Type B pancreatic cell (in vitro differentiated cells): ENCODE results near the gene TRPM6. TPM values are rescaled to one million over a fixed set of nuclear protein-coding genes. Genes with fewer than 3 reads are reported as not detected.

ENCODE experiments used
- DNase-seq: peaks from one replicate; pipeline ENCODE4 v3.0.0; 2021; ENCODE audit warnings: mixed read lengths; ENCODE audit not compliant: unreplicated experiment; ENCODE audit errors: extremely low spot score
- H3K27ac Mint-ChIP-seq: 2 replicates; pipeline ENCODE4 v1.8.0; 2021; ENCODE audit warnings: mild to moderate bottlenecking, mixed read lengths
- H3K27me3 Mint-ChIP-seq: 2 replicates; pipeline ENCODE4 v1.8.0; 2021; ENCODE audit warnings: mixed read lengths
- H3K36me3 Mint-ChIP-seq: 2 replicates; pipeline ENCODE4 v1.8.0; 2021; ENCODE audit warnings: mixed read lengths
- H3K4me1 Mint-ChIP-seq: one replicate; pipeline ENCODE4 v1.8.0; 2021; ENCODE audit warnings: mixed read lengths; ENCODE audit not compliant: unreplicated experiment
- H3K4me3 Mint-ChIP-seq: 2 replicates; pipeline ENCODE4 v1.8.0; 2021; ENCODE audit warnings: mild to moderate bottlenecking, mixed read lengths
- H3K9me3 Mint-ChIP-seq: 2 replicates; pipeline ENCODE4 v1.8.0; 2021; ENCODE audit warnings: mixed read lengths
- CTCF ChIP-seq: fragments of 200-600 bp; sonication (generic); conservative IDR thresholded peaks from 2 replicates; pipeline ENCODE4 v1.5.0; 2021; ENCODE audit warnings: antibody characterized with exemption, mild to moderate bottlenecking
- total RNA-seq: library from RNA; stranded (reverse); gene quantifications from 2 replicates; pipeline ENCODE4 v1.2.1, GENCODE V29; 2021; ENCODE audit warnings: low replicate concordance

TRPM6 gene
- total RNA-seq, 1 donor from 2014 or later: 1.4 TPM

- DNase-seq: no peak
- H3K27ac Mint-ChIP-seq: no peak overlapping the region
- no peak overlapping the region for H3K4me3 Mint-ChIP-seq
- H3K9me3 Mint-ChIP-seq: no peaks in the 10 kb centered on the region
- H3K27me3 Mint-ChIP-seq: no peaks in the 10 kb centered on the region
- H3K36me3 Mint-ChIP-seq: no peaks in the 10 kb centered on the region
- no peak for TF ChIP-seq CTCF
- H3K4me1 Mint-ChIP-seq: no peaks in the 10 kb centered on the region
Observed at GRCh38 chr9:74711341-74711740, 176.4 kb downstream of the TRPM6 start.

- Mint-ChIP-seq H3K27ac (no peak overlapping the region), H3K27me3 (peaks cover under 1% of the 10 kb centered on the region), H3K4me3 (no peak overlapping the region), H3K36me3 (no peaks in the 10 kb centered on the region), H3K9me3 (peaks cover 2% of the 10 kb centered on the region), H3K4me1 (no peaks in the 10 kb centered on the region)
- no peak for TF ChIP-seq CTCF
- DNase-seq: no peak
Observed at GRCh38 chr9:74697535-74697934, 190.2 kb downstream of the TRPM6 start.

GRCh38 chr9:74696520-74696919 lies 191.2 kb downstream of the TRPM6 start:
- no peak overlapping the region for H3K27ac Mint-ChIP-seq
- H3K9me3 Mint-ChIP-seq: no peaks in the 10 kb centered on the region
- no peak overlapping the region for H3K4me3 Mint-ChIP-seq
- H3K36me3 Mint-ChIP-seq: no peaks in the 10 kb centered on the region
- no peaks in the 10 kb centered on the region for H3K27me3 Mint-ChIP-seq
- peak; percentile 43 for TF ChIP-seq CTCF
- no peak for DNase-seq
- no peaks in the 10 kb centered on the region for H3K4me1 Mint-ChIP-seq

GRCh38 chr9:74691058-74691457 lies 196.7 kb downstream of the TRPM6 start:
- Mint-ChIP-seq H3K27me3 (peaks cover 14% of the 10 kb centered on the region), H3K4me3 (no peak overlapping the region), H3K4me1 (no peaks in the 10 kb centered on the region), H3K36me3 (no peaks in the 10 kb centered on the region), H3K9me3 (no peaks in the 10 kb centered on the region), H3K27ac (no peak overlapping the region)
- no peak for DNase-seq
- no peak for TF ChIP-seq CTCF

GRCh38 chr9:74683322-74683721 lies 204.4 kb downstream of the TRPM6 start:
- H3K4me1 Mint-ChIP-seq: peaks cover 8% of the 10 kb centered on the region
- H3K27ac Mint-ChIP-seq: no peak overlapping the region
- no peak for TF ChIP-seq CTCF
- peaks cover 30% of the 10 kb centered on the region for H3K27me3 Mint-ChIP-seq
- no peak for DNase-seq
- H3K4me3 Mint-ChIP-seq: no peak overlapping the region
- H3K9me3 Mint-ChIP-seq: no peaks in the 10 kb centered on the region
- H3K36me3 Mint-ChIP-seq: no peaks in the 10 kb centered on the region

GRCh38 chr9:74681906-74682305 lies 205.8 kb downstream of the TRPM6 start:
- Mint-ChIP-seq H3K4me3 (no peak overlapping the region), H3K27me3 (peaks cover 29% of the 10 kb centered on the region), H3K27ac (no peak overlapping the region), H3K36me3 (no peaks in the 10 kb centered on the region), H3K9me3 (no peaks in the 10 kb centered on the region), H3K4me1 (peaks cover 8% of the 10 kb centered on the region)
- no peak for DNase-seq
- no peak for TF ChIP-seq CTCF
